ENCODE results near the gene NAE1.
A peak's percentile ranks its signal among the peaks of the same experiment; 100 is the strongest.

The NAE1 gene

GRCh38 chr16:66844342-66845079, 13.7 kb upstream of the NAE1 start, which contains the start of gene CA7:
Gene CA7 (plus strand): TSS chr16:66844414. CDS start chr16:66844488, 74 bp downstream.
- H3K36me3 ChIP-seq: no peaks in the 10 kb centered on the region
- intact Hi-C loops (cut with DNase I; ENCODE audit: low total_unique reads): no loop called here
- no peaks in the 10 kb centered on the region for H3K9me3 ChIP-seq
- no peak for DNase-seq
- H3K4me1 ChIP-seq: peaks cover 8 to 23% (median 22%) of the 10 kb centered on the region in 4 donors
- peaks cover 6 to 33% of the 10 kb centered on the region in 2 donors for H3K27me3 ChIP-seq
- no peak for TF ChIP-seq CTCF (IDR thresholded peaks at IDR 0.05)
- no peak within 1 kb of the TSS for H3K27ac ChIP-seq
- peak within 1 kb of the TSS; percentile 28 to 43 for H3K4me3 ChIP-seq

GRCh38 chr16:66844009-66844341, 13.2 kb upstream of the NAE1 start:
- H3K27ac ChIP-seq: no peak overlapping the region

GRCh38 chr16:66843191-66843590, 12.4 kb upstream of the NAE1 start:
- H3K9me3 ChIP-seq: no peaks in the 10 kb centered on the region
- no peak for TF ChIP-seq CTCF (IDR thresholded peaks at IDR 0.05)
- no peak overlapping the region for H3K4me3 ChIP-seq
- peaks cover 8 to 23% (median 22%) of the 10 kb centered on the region in 4 donors for H3K4me1 ChIP-seq
- intact Hi-C loops (cut with DNase I; ENCODE audit: low total_unique reads): no loop called here
- no peaks in the 10 kb centered on the region for H3K36me3 ChIP-seq
- H3K27me3 ChIP-seq: peaks cover 6 to 33% of the 10 kb centered on the region in 2 donors
- no peak overlapping the region for H3K27ac ChIP-seq
- no peak for DNase-seq

More at GRCh38 chr16:66844009-66844341, 13.2 kb upstream of the NAE1 start:
- intact Hi-C loops (cut with DNase I; ENCODE audit: low total_unique reads): no loop called here
- DNase-seq: no peak
- H3K27me3 ChIP-seq: peaks cover 6 to 33% of the 10 kb centered on the region in 2 donors
- peaks cover 8 to 23% (median 22%) of the 10 kb centered on the region in 4 donors for H3K4me1 ChIP-seq
- peak overlapping the region; percentile 28 to 43 for H3K4me3 ChIP-seq
- no peak for TF ChIP-seq CTCF (IDR thresholded peaks at IDR 0.05)
- no peaks in the 10 kb centered on the region for H3K36me3 ChIP-seq
- H3K9me3 ChIP-seq: no peaks in the 10 kb centered on the region

GRCh38 chr16:66842765-66843164, 12.0 kb upstream of the NAE1 start:
- no peak for TF ChIP-seq CTCF (IDR thresholded peaks at IDR 0.05)
- Histone ChIP-seq H3K9me3 (no peaks in the 10 kb centered on the region), H3K36me3 (no peaks in the 10 kb centered on the region), H3K4me1 (peaks cover 8 to 23% (median 22%) of the 10 kb centered on the region in 4 donors), H3K27ac (no peak overlapping the region), H3K27me3 (peaks cover 6 to 33% of the 10 kb centered on the region in 2 donors), H3K4me3 (no peak overlapping the region)
- intact Hi-C loops (cut with DNase I; ENCODE audit: low total_unique reads): no loop called here
- DNase-seq: no peak

- Histone ChIP-seq H3K27me3 (peaks cover 6 to 33% of the 10 kb centered on the region in 2 donors), H3K4me1 (peaks cover 8 to 23% (median 22%) of the 10 kb centered on the region in 4 donors), H3K4me3 (no peak overlapping the region), H3K9me3 (no peaks in the 10 kb centered on the region), H3K36me3 (no peaks in the 10 kb centered on the region), H3K27ac (no peak overlapping the region)
- DNase-seq: no peak
- TF ChIP-seq CTCF (IDR thresholded peaks at IDR 0.05): no peak
- intact Hi-C loops (cut with DNase I; ENCODE audit: low total_unique reads): no loop called here
These were observed 10.6 kb upstream of the NAE1 start for GRCh38 chr16:66841366-66841765.
